ENCODE data around the gene GNPNAT1.

GRCh38 chr14:52797653-52798052, 6.2 kb upstream of the GNPNAT1 start:
- TF ChIP-seq POLR2AphosphoS5 (IDR thresholded peaks at IDR 0.05) = no peak
- TF ChIP-seq, protein P1, sequence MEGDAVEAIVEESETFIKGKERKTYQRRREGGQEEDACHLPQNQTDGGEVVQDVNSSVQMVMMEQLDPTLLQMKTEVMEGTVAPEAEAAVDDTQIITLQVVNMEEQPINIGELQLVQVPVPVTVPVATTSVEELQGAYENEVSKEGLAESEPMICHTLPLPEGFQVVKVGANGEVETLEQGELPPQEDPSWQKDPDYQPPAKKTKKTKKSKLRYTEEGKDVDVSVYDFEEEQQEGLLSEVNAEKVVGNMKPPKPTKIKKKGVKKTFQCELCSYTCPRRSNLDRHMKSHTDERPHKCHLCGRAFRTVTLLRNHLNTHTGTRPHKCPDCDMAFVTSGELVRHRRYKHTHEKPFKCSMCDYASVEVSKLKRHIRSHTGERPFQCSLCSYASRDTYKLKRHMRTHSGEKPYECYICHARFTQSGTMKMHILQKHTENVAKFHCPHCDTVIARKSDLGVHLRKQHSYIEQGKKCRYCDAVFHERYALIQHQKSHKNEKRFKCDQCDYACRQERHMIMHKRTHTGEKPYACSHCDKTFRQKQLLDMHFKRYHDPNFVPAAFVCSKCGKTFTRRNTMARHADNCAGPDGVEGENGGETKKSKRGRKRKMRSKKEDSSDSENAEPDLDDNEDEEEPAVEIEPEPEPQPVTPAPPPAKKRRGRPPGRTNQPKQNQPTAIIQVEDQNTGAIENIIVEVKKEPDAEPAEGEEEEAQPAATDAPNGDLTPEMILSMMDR (IDR thresholded peaks at IDR 0.05 in 8 of 11, conservative IDR thresholded peaks at IDR 0.05 in 3 of 11) = no peak
